ENCODE data around the gene SH3YL1. TPM values are rescaled to one million over a fixed set of nuclear protein-coding genes. Genes with fewer than 3 reads are reported as not detected.

The SH3YL1 gene
- total RNA-seq (2014; rRNA removed; shearing (Covaris generic)), result 33.6 and 36.9 TPM in 2 replicates

GRCh38 chr2:263774-264492 is at the start of gene SH3YL1:
TSS of gene SH3YL1 (minus strand) at chr2:264032. CDS start at chr2:263984, 48 bp downstream.
- peak; percentile 80 for DNase-seq (ENCODE audit: low spot score)

- no peak for DNase-seq (ENCODE audit: low spot score)
Measured at GRCh38 chr2:310994-311393, 47.2 kb upstream of the SH3YL1 start.

GRCh38 chr2:309954-310510 is 46.2 kb upstream of the SH3YL1 start:
- no peak for DNase-seq (ENCODE audit: low spot score)

- no peak for DNase-seq (ENCODE audit: low spot score)
Measured at GRCh38 chr2:309148-309953, 45.5 kb upstream of the SH3YL1 start.

- DNase-seq (ENCODE audit: low spot score), result no peak
Measured at GRCh38 chr2:305366-305765, 41.5 kb upstream of the SH3YL1 start.

- DNase-seq (ENCODE audit: low spot score), result no peak
Measured at GRCh38 chr2:296354-296753, 32.5 kb upstream of the SH3YL1 start.

- DNase-seq (ENCODE audit: low spot score), result no peak
Measured at GRCh38 chr2:295090-295489, 31.3 kb upstream of the SH3YL1 start.

GRCh38 chr2:290090-290722 is 26.4 kb upstream of the SH3YL1 start:
- peak; percentile 71 for DNase-seq (ENCODE audit: low spot score)

- no peak for DNase-seq (ENCODE audit: low spot score)
Measured at GRCh38 chr2:289362-290089, 25.7 kb upstream of the SH3YL1 start.

- DNase-seq (ENCODE audit: low spot score), result no peak
Measured at GRCh38 chr2:288758-289361, 25.0 kb upstream of the SH3YL1 start.

- DNase-seq (ENCODE audit: low spot score), result no peak
Measured at GRCh38 chr2:287911-288757, 24.3 kb upstream of the SH3YL1 start, which contains the start of gene ALKAL2. TSS of gene ALKAL2 (minus strand) at chr2:288091. CDS start at chr2:287835, 256 bp downstream.

- DNase-seq (ENCODE audit: low spot score), result no peak
Measured at GRCh38 chr2:287471-287885, 23.6 kb upstream of the SH3YL1 start.

GRCh38 chr2:286774-287392 is 23.1 kb upstream of the SH3YL1 start:
- DNase-seq (ENCODE audit: low spot score), result no peak

- no peak for DNase-seq (ENCODE audit: low spot score)
Measured at GRCh38 chr2:286035-286434, 22.2 kb upstream of the SH3YL1 start.

- DNase-seq (ENCODE audit: low spot score), result no peak
Measured at GRCh38 chr2:285531-285930, 21.7 kb upstream of the SH3YL1 start.

GRCh38 chr2:284896-285492 is 21.2 kb upstream of the SH3YL1 start:
- no peak for DNase-seq (ENCODE audit: low spot score)

GRCh38 chr2:283996-284794 is 20.4 kb upstream of the SH3YL1 start:
- no peak for DNase-seq (ENCODE audit: low spot score)

Measured in HT-29 (cell line).